ENCODE measurements around the gene PARS2.
A peak's percentile ranks its signal among the peaks of the same experiment; 100 is the strongest.
"Not testable (repeated sequence)": the region's sequence is repeated elsewhere in the genome, so short reads cannot be mapped to it uniquely, and the experiment has no call there.

PARS2 gene

GRCh38 chr1:54777431-54777830, 13.1 kb upstream of the PARS2 start:
- H3K4me3 ChIP-seq (ENCODE audit: low read length) = no peak overlapping the region
- no peak for DNase-seq (ENCODE audit: low read depth, low spot score)

GRCh38 chr1:54777011-54777410, 12.7 kb upstream of the PARS2 start:
- H3K4me3 ChIP-seq (ENCODE audit: low read length) = no peak overlapping the region
- no peak for DNase-seq (ENCODE audit: low read depth, low spot score)

- not testable (repeated sequence) for H3K4me3 ChIP-seq (ENCODE audit: low read length); DNase-seq (ENCODE audit: low read depth, low spot score)
These were observed 11.8 kb upstream of the PARS2 start for GRCh38 chr1:54775828-54776721.

GRCh38 chr1:54774820-54775498, 10.6 kb upstream of the PARS2 start:
- H3K4me3 ChIP-seq (ENCODE audit: low read length) = no peak overlapping the region
- peak; percentile 76 for DNase-seq (ENCODE audit: low read depth, low spot score)

- no peak for DNase-seq (ENCODE audit: low read depth, low spot score)
- no peak overlapping the region for H3K4me3 ChIP-seq (ENCODE audit: low read length)
These were observed 8.6 kb upstream of the PARS2 start for GRCh38 chr1:54772951-54773350.

- DNase-seq (ENCODE audit: low read depth, low spot score) = no peak
- H3K4me3 ChIP-seq (ENCODE audit: low read length) = no peak overlapping the region
These were observed 3.8 kb upstream of the PARS2 start for GRCh38 chr1:54768093-54768492.

- H3K4me3 ChIP-seq (ENCODE audit: low read length) = no peak overlapping the region
These were observed 3.2 kb upstream of the PARS2 start for GRCh38 chr1:54767526-54767925.

GRCh38 chr1:54766726-54767125, 2.4 kb upstream of the PARS2 start:
- H3K4me3 ChIP-seq (ENCODE audit: low read length) = no peak overlapping the region

More at GRCh38 chr1:54767526-54767925, 3.2 kb upstream of the PARS2 start:
- no peak for DNase-seq (ENCODE audit: low read depth, low spot score)

GRCh38 chr1:54764922-54765561, 719 bp upstream of the PARS2 start:
- H3K4me3 ChIP-seq (ENCODE audit: low read length) = peak overlapping the region; percentile 63
- DNase-seq (ENCODE audit: low read depth, low spot score) = no peak

More at GRCh38 chr1:54766726-54767125, 2.4 kb upstream of the PARS2 start:
- DNase-seq (ENCODE audit: low read depth, low spot score) = no peak

GRCh38 chr1:54763816-54764132, 549 bp downstream of the PARS2 start:
- no peak for DNase-seq (ENCODE audit: low read depth, low spot score)
- peak overlapping the region; percentile 97 for H3K4me3 ChIP-seq (ENCODE audit: low read length)

GRCh38 chr1:54758678-54759348, 5.5 kb downstream of the PARS2 start:
- no peak overlapping the region for H3K4me3 ChIP-seq (ENCODE audit: low read length)
- DNase-seq (ENCODE audit: low read depth, low spot score) = no peak

GRCh38 chr1:54757833-54758232, 6.5 kb downstream of the PARS2 start:
- no peak overlapping the region for H3K4me3 ChIP-seq (ENCODE audit: low read length)
- no peak for DNase-seq (ENCODE audit: low read depth, low spot score)

- DNase-seq (ENCODE audit: low read depth, low spot score) = no peak
- H3K4me3 ChIP-seq (ENCODE audit: low read length) = no peak overlapping the region
These were observed 9.6 kb downstream of the PARS2 start for GRCh38 chr1:54754486-54755285.

GRCh38 chr1:54754045-54754444, 10.3 kb downstream of the PARS2 start:
- DNase-seq (ENCODE audit: low read depth, low spot score) = no peak

GRCh38 chr1:54751426-54751825, 12.9 kb downstream of the PARS2 start:
- no peak for DNase-seq (ENCODE audit: low read depth, low spot score)
- H3K4me3 ChIP-seq (ENCODE audit: low read length) = no peak overlapping the region

More at GRCh38 chr1:54754045-54754444, 10.3 kb downstream of the PARS2 start:
- H3K4me3 ChIP-seq (ENCODE audit: low read length) = no peak overlapping the region

- DNase-seq (ENCODE audit: low read depth, low spot score) = no peak
- no peak overlapping the region for H3K4me3 ChIP-seq (ENCODE audit: low read length)
These were observed 13.7 kb downstream of the PARS2 start for GRCh38 chr1:54750596-54750995.

- DNase-seq (ENCODE audit: low read depth, low spot score) = no peak
- no peak overlapping the region for H3K4me3 ChIP-seq (ENCODE audit: low read length)
These were observed 16.1 kb downstream of the PARS2 start for GRCh38 chr1:54748094-54748835.

GRCh38 chr1:54745864-54746263, 18.5 kb downstream of the PARS2 start:
- H3K4me3 ChIP-seq (ENCODE audit: low read length) = no peak overlapping the region
- no peak for DNase-seq (ENCODE audit: low read depth, low spot score)
